ENCODE measurements around the gene FRYL.
A peak's percentile ranks its signal among the peaks of the same experiment; 100 is the strongest.

Gene FRYL

DNA sequence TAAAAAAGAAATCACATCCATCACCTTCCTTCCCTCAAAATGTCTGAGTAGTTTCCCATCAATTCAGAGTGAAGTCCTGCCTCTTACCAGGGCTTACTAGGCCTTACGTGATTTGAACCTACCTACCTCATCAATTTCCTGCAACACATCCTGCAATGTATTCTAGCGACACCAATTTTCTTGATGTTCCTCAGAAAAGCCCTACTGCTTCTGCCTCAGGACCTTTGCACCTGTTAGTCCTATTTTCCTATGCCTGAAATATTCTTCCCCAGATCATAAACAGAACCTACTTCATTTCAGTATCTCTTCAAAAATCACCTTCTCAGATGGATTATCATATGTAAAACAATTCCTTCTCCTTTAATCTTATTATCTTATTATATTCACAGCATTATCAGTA lies 237.2 kb downstream of the FRYL start:
- DNase-seq: no peak

DNA sequence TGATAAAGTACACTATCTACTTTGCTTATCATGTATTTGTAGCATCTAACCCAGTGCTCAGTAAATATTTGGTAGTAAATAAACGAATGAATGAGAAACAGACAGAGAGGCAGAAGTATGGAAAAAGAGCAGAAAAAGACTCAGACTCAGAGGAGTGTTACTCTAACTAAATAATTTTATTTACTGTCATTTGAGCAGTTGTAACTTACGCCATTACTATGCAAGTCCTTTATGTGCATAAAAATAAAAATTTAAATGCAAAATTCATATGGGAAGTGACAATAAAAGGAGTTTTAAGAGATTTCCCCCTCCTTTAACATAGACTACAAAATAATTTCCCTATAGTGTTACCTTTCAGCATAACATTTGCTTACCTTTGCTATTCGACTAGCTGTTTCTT lies 240.5 kb downstream of the FRYL start:
- no peak for DNase-seq

DNA sequence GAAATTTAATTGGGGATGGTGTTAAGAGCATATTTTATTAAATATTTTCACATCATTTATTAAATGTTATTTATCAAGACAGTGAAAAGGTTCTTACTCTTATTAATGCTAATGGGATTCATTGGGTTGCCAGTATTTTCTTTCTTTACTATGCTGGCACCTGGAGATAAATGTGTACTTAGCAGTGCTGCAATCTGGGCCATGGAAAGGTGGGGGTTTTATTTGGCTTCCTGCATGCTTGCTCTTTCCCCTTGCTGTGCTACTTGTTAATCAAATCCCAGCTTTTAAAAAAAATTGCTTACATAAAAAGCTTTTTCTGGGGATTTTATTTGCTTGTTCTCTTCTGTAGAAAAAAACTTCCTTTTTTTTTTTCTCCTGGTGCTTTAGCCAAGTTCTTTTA lies 241.7 kb downstream of the FRYL start:
- DNase-seq: no peak

DNA sequence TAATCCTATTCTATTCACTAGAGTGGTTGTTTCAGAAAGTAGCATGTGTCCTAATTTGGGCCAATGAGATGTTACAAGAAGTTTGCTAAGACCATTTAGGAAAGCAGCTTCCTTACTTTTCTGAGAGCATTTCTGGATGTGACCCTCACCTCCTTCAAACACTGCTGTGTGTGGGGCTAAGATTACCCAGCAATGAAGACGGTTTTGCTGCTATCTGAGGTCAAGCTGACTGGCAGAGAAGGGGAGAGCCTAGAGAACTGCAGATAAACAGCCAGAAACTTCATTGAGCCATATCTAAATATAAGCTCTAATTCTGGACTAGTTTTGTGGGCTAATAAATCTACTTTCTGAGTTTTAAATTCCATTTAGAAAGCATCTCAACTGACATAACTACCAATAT lies 253.7 kb downstream of the FRYL start:
- no peak for DNase-seq

DNA sequence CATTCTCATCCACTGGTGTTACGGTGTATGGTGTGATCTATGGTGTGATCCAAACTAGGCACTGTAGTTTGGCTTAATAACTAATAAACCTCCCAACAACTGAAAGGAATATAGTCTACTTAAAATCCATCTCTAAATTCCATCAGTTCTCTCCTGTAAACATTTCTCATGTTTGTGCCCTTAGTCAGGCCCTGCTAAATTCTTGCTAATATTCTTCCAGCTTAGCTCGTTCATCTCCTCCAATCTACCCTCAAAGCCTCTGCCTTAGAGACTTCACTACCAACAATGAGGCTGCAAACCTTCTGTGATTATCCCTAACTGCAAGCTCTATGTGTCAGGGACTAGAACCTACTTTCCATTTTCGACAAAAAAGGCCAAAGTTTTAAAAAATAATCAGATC lies 261.9 kb downstream of the FRYL start:
- no peak for DNase-seq

DNA sequence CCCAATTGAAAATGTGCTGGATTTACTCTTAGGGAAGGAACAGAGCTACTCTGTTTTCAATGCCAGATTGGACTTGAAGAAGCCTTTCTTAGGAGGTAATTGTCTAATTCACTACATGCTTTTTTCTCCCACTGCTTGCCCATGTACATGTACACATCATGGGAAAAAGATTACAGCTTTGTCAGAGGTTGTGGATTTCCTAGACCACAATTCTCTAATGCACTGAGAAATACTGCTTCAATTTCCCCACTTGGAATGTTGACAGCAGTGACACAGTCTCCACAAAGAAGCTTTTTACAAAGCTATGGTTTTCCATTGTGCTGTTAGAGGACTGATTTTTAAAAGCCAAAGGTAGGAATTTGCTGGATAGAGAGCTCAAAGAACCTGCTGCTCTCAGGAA lies 270.5 kb downstream of the FRYL start:
- no peak for DNase-seq

DNA sequence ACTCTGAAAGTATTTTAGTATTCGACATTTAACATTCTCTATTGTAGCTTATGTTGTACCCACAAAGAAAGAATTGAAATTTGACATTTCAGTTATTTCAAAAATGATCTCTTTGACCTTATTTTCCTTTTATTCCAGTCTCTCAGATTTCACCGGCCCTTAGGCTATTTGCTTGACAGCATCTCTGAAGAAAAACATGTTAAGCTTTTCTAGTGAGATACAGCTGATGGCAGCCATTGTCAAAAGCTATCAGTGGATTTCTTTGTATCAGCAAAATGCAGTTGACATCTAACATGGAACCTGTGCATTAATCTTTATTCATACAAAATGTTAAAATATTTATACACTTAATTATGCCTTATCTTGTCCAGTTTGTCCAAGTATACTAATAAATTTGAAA lies 273.4 kb downstream of the FRYL start:
- no peak for DNase-seq

DNA sequence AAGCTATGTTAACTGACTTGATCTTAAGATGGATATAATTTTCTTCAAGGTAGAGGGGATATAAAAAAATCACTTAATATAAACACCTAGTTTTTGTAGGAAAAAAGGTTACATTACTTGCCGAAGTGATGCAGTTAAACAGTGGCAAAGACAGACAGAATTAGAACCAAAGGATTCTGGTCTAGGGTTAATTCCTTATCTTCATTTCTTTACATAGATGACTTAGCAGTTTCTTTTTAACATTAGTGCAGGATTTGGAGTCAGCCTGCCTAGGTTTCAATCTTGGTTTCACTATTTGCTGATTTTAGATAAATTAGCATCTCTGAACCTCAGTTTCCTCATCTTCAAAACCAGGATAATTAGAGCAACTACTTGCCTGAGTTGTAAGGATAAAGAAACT lies 275.7 kb downstream of the FRYL start:
- DNase-seq: no peak

DNA sequence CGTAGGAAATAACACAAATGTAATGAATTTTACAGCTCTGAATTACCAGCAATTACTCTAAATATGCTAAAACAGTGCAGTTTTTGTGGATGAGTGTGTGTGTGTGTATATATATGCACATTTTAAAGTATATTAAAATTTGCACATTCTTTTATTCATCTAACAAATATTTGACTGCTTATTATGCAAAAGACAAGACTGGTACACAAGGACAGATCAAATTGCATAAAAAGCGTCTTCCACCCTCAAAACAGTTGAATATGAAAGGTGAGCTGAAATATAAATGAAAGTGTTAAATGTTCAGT lies 276.1 kb downstream of the FRYL start:
- DNase-seq: no peak

DNA sequence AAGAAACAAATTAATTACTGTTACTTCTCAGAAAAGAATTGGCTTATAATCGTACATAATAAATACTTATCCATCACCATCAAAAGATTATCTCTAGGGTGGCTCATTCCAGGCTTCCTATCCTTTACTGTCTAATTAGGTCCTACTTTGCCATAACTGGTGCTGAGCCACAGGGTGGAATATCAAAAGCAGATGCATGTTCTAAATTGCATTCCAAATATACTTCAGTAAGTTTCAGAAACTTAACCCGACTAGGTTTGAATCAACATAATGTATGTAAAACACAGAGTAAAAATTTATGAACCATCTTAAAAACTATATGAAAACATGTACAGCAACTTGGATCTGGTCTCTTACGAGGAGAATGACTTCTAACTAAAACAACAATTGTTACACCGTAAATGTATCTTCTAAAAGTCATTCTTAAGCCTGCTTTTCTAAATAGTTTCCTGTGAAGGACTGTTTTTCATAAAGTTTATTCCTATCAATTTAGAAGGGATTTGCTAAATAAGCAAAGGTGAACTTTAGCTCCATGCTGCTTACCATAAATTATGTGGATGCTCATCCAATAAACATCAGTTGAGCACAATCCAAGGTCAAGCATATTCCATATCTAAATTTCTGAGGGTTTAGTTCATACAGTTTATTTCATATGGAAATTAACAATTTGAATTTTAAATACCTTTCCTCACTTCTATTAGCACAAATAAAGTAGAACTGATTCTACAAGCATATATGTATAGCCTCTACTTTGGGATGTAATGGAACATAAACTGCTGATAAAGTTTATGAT lies 276.6 kb downstream of the FRYL start:
- DNase-seq: no peak

DNA sequence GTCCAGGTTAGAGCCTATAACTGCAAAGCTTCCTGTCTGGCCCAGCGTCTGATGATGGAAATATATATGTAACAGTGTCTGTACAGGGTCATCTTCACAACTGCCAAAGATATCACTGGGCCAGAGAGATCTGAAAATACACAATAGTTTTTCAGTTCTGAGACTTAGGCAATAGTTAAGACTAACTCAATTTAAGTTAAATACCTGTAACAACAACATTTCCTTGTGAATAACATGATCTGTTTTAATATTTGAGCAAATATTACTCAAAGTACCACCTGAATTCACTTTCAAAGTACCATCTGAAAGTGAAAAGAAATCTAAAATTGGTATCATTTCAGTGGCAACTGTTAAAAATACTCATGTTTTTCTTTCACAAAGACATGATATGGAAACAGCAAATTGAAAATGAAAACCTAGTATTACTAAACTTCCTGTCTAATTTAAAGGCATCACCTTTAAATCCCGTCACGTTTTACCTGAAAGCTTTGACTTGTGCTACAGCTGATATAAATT lies 280.5 kb downstream of the FRYL start:
- no peak for DNase-seq

DNA sequence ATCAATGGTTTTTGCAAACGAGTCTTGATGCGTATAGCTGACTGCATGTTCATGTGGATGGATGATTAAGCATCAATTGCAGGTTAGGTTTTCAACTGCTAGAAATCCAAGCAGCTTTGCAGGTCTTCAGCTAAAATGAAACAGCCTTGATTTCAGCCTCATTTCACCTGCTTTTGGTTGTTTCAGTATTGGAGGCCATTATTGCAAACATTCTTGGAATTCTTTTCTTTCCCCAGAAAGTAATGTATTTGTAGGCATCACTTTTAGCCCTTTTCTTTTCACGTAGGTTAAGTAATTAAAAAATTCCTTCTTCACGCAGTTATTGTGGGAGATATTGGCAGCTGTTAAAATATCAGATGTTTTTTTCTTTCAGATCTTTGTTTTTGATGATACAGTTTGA lies 281.2 kb downstream of the FRYL start:
- no peak for DNase-seq

DNA sequence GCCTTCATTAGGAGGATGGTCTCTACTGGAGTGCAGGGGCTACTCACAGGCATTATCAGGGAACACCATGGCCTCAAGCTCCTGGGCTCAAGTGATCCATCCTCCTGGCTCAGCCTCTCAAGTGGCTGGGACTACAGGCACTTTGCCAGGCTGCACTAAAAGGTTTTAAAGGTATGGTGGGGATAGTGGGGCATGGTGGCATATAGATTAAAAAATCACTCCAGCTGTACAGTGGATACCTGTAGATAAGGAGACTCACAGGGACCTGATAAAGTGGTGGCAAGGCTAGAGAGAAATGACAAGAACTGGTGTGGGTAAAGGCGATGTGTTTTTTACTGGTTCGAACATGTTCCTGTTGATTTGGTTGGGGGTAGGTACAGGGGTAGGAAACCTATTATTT lies 284.1 kb downstream of the FRYL start:
- no peak for DNase-seq

DNA sequence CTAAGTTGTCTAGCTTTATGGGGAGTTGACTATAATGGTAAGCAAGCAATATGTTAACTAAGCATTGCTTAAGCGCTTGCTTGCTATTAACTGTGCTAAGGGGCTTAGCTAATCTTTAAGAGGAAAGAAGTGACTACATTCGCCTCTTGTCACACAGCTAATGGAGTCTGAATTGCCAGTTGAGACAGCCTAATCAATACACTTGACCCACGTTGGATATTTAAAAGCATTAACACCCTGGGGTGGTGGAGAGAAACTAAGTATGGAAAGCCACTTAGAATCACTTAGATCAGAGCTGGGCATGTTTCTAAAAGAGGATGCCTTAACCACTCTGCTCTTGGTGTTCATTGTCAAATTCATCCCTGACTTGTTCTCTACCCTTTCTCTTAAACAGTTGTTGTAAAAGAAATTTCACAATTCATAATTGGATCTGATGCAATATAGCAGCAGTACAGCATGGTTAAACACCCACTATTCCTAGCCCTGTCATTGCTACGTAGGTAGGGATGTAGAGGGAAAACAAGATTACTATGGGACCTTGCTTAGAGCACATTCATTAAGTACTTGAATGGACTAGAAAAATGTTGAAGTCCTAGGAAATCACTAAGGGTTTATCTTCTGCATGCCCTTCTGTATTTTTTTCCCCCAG lies 286.5 kb downstream of the FRYL start:
- DNase-seq: no peak

DNA sequence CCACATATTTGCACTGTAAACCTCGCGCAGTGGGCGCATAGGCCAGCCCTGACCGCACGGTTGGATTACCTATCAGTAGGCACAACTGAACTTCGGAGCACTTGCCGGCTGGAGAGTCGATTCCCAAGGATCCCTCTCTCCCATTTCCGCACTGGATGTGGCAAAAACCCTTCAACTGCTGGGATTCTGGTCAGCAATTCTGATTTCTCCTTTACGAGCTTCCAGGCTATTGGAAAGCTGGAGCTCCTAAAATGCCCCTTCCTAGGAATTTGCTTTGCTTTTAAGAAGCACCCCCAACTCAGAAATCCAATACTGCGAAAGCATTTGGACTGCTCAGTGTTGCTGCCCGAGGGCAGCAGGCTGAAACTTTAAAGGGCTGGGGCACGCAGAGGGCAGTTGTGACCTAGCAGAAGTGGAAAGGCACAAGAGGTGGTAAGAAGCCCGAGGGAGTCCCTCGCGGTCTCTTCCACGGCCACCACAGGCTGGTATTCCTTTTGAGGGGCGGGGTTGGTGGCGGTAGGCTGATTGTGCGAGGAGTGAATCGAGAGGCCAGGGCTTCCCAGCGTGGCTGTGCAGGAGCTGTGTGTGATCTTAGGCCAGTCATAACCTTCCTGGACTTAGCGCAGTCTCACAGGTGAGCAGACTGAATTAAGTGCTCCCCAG lies 288.4 kb downstream of the FRYL start:
- no peak for DNase-seq

DNA sequence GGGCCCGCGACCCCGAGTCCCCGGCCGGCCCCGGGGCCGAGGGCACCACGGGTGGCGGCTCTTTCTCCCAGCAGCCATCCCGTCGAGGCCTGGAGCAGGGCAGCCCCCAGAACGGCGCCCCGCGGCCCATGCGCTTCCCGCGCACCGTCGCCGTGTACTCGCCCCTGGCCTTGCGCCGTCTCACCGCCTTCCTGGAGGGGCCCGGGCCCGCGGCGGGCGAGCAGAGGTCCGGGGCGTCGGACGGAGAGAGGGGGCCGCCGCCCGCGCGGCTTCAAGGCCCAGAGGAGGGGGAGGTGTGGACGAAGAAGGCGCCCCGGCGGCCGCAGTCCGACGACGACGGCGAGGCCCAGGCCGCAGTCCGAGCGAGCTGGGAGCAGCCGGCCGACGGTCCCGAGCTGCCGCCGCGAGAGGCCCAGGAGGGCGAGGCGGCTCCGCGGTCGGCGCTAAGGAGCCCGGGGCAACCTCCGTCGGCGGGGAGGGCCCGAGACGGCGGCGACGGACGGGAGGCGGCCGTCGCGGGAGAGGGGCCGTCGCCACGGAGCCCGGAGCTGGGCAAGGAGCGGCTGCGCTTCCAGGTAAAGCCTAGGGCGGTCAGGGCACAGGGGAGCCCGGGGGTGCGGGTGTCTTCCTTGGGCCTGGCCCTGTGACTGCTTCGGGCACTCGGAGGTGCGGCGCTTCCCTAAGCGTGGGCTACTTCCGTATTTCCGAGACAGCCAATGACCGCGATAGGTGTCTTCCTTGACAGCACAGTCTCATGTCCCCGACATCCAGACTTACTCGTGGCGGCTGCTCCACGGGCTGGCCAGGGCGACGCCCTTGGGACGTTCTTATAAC lies 289.2 kb downstream of the FRYL start:
- DNase-seq: no peak

DNA sequence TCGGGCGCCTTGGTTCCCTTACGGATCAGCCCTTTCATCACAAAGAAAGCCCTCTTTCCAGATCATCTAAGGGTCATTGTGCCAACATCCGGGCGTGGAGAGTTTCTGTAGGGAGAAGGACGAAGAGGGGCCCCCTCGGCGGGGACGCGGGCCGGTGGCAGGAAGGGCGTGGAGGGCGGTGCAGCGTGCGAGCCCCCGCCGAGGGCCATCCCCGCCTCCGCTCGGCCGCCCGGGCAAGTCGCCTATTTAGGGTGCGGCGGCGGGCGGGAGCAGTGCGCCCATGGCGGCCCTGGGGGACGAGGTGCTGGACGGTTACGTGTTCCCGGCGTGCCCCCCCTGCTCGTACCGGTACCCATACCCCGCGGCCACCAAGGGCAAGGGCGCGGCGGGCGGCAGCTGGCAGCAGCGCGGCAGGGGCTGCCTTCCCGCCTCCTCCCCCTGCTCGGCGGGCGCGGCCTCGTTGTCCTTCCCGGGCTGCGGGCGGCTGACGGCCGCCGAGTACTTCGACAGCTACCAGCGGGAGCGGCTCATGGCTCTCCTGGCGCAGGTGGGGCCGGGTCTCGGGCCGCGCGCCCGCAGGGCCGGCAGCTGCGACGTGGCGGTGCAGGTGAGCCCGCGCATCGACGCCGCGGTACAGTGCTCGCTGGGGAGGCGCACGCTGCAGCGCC lies 289.9 kb downstream of the FRYL start, which contains the start of gene ZAR1:
Gene ZAR1 (plus strand): TSS at position 241 of the 668 bp plus-strand sequence. CDS start 40 bp downstream, at position 281.
- DNase-seq: peak in 1 of 2 donors; percentile 19

DNA sequence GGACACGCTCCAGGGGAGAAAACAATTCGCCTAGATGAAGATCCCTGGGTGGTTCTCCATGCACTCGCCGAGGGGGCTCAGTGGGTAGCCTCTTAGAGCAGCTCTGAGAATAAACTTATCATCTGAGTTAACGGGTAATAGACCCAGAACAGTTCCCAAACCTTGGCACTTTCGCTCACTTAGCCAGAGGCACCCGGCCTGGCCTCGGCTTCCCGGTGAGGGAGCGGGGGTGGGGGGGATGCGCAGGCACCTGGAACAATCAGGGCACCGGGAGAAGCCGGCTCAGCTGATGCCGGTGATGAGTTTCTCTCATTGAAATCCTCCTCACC lies 290.4 kb downstream of the FRYL start:
- no peak for DNase-seq

DNA sequence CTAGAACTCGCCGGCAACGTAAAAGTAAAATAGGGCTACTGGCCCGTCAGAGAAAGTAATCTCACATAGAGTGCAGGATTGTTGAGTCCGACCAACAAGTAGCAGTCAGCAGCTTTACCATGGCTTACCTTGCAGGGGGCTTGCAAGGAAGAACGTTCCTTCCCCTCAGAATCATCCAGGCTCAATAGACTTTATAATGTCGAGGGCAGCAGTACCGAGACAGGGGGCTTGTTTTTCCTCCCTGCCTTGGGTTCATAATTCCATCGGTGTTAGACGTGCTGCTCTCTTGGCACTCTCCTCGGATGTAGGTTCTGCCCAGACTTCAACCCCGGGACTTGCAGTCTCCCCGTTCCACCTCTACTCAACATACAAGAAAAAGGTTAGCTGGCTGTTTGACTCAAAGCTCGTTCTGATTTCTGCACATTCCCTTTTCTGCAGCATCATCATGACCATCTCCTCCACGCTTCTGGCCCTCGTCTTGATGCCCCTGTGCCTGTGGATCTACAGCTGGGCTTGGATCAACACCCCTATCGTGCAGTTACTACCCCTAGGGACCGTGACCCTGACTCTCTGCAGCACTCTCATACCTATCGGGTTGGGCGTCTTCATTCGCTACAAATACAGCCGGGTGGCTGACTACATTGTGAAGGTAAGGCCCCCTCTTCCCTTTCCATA lies 295.4 kb downstream of the FRYL start:
- DNase-seq: no peak

DNA sequence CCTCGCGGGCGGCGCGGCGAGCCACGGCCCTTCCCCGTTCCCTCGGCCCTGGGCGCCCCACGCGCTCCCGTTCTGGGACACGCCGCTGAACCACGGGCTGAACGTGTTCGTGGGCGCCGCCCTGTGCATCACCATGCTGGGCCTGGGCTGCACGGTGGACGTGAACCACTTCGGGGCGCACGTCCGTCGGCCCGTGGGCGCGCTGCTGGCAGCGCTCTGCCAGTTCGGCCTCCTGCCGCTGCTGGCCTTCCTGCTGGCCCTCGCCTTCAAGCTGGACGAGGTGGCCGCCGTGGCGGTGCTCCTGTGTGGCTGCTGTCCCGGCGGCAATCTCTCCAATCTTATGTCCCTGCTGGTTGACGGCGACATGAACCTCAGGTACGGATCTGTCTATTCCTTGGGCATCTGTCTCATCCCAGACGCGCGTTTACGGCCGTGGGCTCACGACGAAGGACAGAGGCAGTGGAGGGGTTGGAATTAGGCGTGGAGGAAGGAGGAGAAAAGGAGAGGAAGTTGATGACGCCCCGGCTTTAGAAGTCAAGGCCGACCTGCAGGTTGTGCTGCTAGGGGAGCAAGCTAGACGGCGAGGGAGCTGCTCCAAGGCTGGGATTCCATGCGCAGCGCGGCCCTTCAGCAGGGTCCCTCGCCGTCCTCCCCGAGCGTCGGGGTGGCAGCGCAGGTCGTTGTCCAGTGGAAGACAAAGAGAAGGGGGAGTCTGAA lies 296.1 kb downstream of the FRYL start:
- DNase-seq: peak in 1 of 2 donors; percentile 22

DNA sequence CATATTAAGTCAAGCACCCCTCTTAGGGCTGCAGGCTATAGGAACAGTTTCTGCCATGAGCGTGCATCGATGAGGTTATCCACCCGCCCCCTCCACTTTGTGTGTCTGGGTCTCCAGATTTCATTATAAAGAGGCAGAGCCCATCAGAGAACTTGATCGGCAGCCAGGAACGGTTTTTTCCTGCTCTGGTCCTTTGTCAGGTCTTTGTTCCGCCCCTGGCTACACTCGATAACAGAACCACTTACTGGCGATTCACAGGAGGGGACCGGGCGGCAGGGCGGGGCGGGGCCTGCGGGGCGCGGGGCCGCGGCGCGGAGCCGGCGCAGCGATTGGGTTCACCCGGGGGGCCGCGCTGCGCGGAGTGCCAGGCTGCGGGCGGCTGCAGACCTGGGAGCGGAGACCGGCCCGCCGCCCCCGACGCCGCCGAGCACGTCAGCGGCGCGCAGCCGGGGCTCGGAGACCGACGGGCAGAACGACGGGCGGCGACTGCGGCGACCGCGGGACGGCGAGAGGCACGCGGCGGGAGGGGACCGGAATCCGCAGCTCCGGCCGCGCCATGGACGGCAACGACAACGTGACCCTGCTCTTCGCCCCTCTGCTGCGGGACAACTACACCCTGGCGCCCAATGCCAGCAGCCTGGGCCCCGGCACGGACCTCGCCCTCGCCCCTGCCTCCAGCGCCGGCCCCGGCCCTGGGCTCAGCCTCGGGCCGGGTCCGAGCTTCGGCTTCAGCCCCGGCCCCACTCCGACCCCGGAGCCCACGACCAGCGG lies 296.9 kb downstream of the FRYL start, which contains the start of gene SLC10A4:
Gene SLC10A4 (plus strand): TSS at position 338 of the 771 bp plus-strand sequence. CDS start 219 bp downstream, at position 557.
- DNase-seq: peak in 1 of 2 donors; percentile 38

Measured in stimulated activated CD4-positive, alpha-beta T cell treated with anti-CD3 and anti-CD28 coated beads, Interleukin-2, amount 100 ng/mL, for 24 hours (primary cell).